ENCODE results near the gene CHAD. TPM values are rescaled to one million over a fixed set of nuclear protein-coding genes. Genes with fewer than 3 reads are reported as not detected.
"Not testable (repeated sequence)": the region's sequence is repeated elsewhere in the genome, so short reads cannot be mapped to it uniquely, and the experiment has no call there.

Gene CHAD
- total RNA-seq, 1 experiment from 2014 or later, result not detected

- DNase-seq (ENCODE audit: low read depth, low spot score) (no peak), ATAC-seq (no peak)
- no peak for TF ChIP-seq TCF7L2 (IDR thresholded peaks at IDR 0.05; ENCODE audit: low read depth, low read length)
- no peak for TF ChIP-seq CTCF (IDR thresholded peaks at IDR 0.05)
- TF ChIP-seq POLR2AphosphoS5 (IDR thresholded peaks at IDR 0.05; ENCODE audit: low read depth, low read length), result no peak
- TF ChIP-seq REST (IDR thresholded peaks at IDR 0.05; ENCODE audit: insufficient read depth in 1 of 2, low read depth in 2 of 2, low read length in 1 of 2), result no peak
- TF ChIP-seq SIN3A (IDR thresholded peaks at IDR 0.05; ENCODE audit: borderline replicate concordance, insufficient read depth, low read depth, low read length), result no peak
- ChIA-PET POLR2A (interaction anchor here (0.6 kb wide), 1 partner anchor 17 kb away, joined by 5 read pairs; no protein-coding TSS in a partner anchor), CTCF (no interaction called here)
- Histone ChIP-seq H3K9me3 (ENCODE audit: control insufficient read depth, insufficient read depth, low read depth, low read length) (no peaks in the 10 kb centered on the region), H3K27ac (ENCODE audit: low read length) (no peak overlapping the region), H3K27me3 (ENCODE audit: control insufficient read depth, insufficient read depth, low read length) (no peaks in the 10 kb centered on the region), H3K36me3 (ENCODE audit: control insufficient read depth, insufficient read depth, low read length) (no peaks in the 10 kb centered on the region), H3K4me1 (ENCODE audit: control insufficient read depth, insufficient read depth, low read length) (peaks cover 6% of the 10 kb centered on the region), H3K4me3 (ENCODE audit: low read depth in 2 of 2, low read length in 2 of 2) (no peak overlapping the region)
- in situ Hi-C loops (cut with HindIII; ENCODE audit: low pct_unique_long_range_greater_than_20kb, low sequenced_read_pairs), result no loop called here
- intact Hi-C loops (cut with micrococcal nuclease; ENCODE audit: unreplicated experiment), result no loop called here
- BruUV-seq (replicated peaks), result no TSS peak
Observed at GRCh38 chr17:50420419-50421112, 48.1 kb downstream of the CHAD start.

- H3K27me3 ChIP-seq (ENCODE audit: control insufficient read depth, insufficient read depth, low read length); H3K4me1 ChIP-seq (ENCODE audit: control insufficient read depth, insufficient read depth, low read length); H3K36me3 ChIP-seq (ENCODE audit: control insufficient read depth, insufficient read depth, low read length); ATAC-seq; H3K27ac ChIP-seq (ENCODE audit: low read length); DNase-seq (ENCODE audit: low read depth, low spot score); H3K4me3 ChIP-seq (ENCODE audit: low read depth in 2 of 2, low read length in 2 of 2); CTCF ChIA-PET; H3K9me3 ChIP-seq (ENCODE audit: control insufficient read depth, insufficient read depth, low read depth, low read length); POLR2A ChIA-PET; in situ Hi-C loops (cut with HindIII; ENCODE audit: low pct_unique_long_range_greater_than_20kb, low sequenced_read_pairs); intact Hi-C loops (cut with micrococcal nuclease; ENCODE audit: unreplicated experiment); BruUV-seq (replicated peaks): not testable (repeated sequence)
Observed at GRCh38 chr17:50419577-50419976, 49.1 kb downstream of the CHAD start.

GRCh38 chr17:50414808-50415207 lies 53.9 kb downstream of the CHAD start:
- Histone ChIP-seq H3K36me3 (ENCODE audit: control insufficient read depth, insufficient read depth, low read length) (no peaks in the 10 kb centered on the region), H3K27me3 (ENCODE audit: control insufficient read depth, insufficient read depth, low read length) (no peaks in the 10 kb centered on the region), H3K27ac (ENCODE audit: low read length) (no peak overlapping the region), H3K9me3 (ENCODE audit: control insufficient read depth, insufficient read depth, low read depth, low read length) (no peaks in the 10 kb centered on the region), H3K4me1 (ENCODE audit: control insufficient read depth, insufficient read depth, low read length) (no peaks in the 10 kb centered on the region), H3K4me3 (ENCODE audit: low read depth in 2 of 2, low read length in 2 of 2) (no peak overlapping the region)
- ATAC-seq (no peak), DNase-seq (ENCODE audit: low read depth, low spot score) (no peak)
- ChIA-PET POLR2A (no interaction called here), CTCF (no interaction called here)
- in situ Hi-C loops (cut with HindIII; ENCODE audit: low pct_unique_long_range_greater_than_20kb, low sequenced_read_pairs), result no loop called here
- BruUV-seq (replicated peaks), result no TSS peak
- intact Hi-C loops (cut with micrococcal nuclease; ENCODE audit: unreplicated experiment), result no loop called here
- TF ChIP-seq TCF7L2 (IDR thresholded peaks at IDR 0.05; ENCODE audit: low read depth, low read length) (no peak), CTCF (IDR thresholded peaks at IDR 0.05) (no peak), REST (IDR thresholded peaks at IDR 0.05; ENCODE audit: insufficient read depth in 1 of 2, low read depth in 2 of 2, low read length in 1 of 2) (no peak)

Measured in Panc1 (cell line).